ENCODE results near the gene PPP6R1. TPM values are rescaled to one million over a fixed set of nuclear protein-coding genes. Genes with fewer than 3 reads are reported as not detected.

PPP6R1 gene
- total and polyA plus RNA-seq, 2 of the 13 experiments (the other 11 are each of a cell fraction or from before 2014, with no cell fraction given) = 25.8 to 54.0 TPM

- TF ChIP-seq DZIP1 (CRISPR knock-in tag; IDR thresholded peaks at IDR 0.05) (no peak), TFE3 (CRISPR knock-in tag; IDR thresholded peaks at IDR 0.05) (peak; percentile 72), ZNF275 (CRISPR knock-in tag; IDR thresholded peaks at IDR 0.05; ENCODE audit: borderline replicate concordance) (no peak; the same call in 1 of the 2 replicates), ATF6 (CRISPR knock-in tag; conservative IDR thresholded peaks at IDR 0.05) (0 out of 2 replicates have a peak, but pooled peaks have one; percentile 75), ARHGAP35 (CRISPR knock-in tag; IDR thresholded peaks at IDR 0.05; ENCODE audit: borderline replicate concordance) (peak; percentile 43; the same call in 1 of the 2 replicates), ATF3 (CRISPR knock-in tag; IDR thresholded peaks at IDR 0.05) (peak; percentile 99), TEF (CRISPR knock-in tag; IDR thresholded peaks at IDR 0.05) (peak; percentile 58; the same call in 1 of the 2 replicates), MED1 (CRISPR knock-in tag; IDR thresholded peaks at IDR 0.05) (peak; percentile 82), ZSCAN31 (CRISPR knock-in tag; IDR thresholded peaks at IDR 0.05; ENCODE audit: low read depth) (peak; percentile 83), ARNT (IDR thresholded peaks at IDR 0.05) (no peak), HDAC2 (CRISPR knock-in tag; IDR thresholded peaks at IDR 0.05) (peak; percentile 41; the same call in 1 of the 2 replicates), RORA (CRISPR knock-in tag; IDR thresholded peaks at IDR 0.05) (no peak; the same call in 1 of the 2 replicates), PTBP1 (IDR thresholded peaks at IDR 0.05; ENCODE audit: low read depth, low read length, poor library complexity, severe bottlenecking) (peak; percentile 70), IKZF4 (CRISPR knock-in tag; IDR thresholded peaks at IDR 0.05; ENCODE audit: borderline replicate concordance, low read depth, not compliant biosample characterization) (peak; percentile 59), ZNF180 (CRISPR knock-in tag; IDR thresholded peaks at IDR 0.05; ENCODE audit: borderline replicate concordance, low read depth) (no peak), ZNF362 (CRISPR knock-in tag; IDR thresholded peaks at IDR 0.05; ENCODE audit: borderline replicate concordance) (no peak)
These were observed 51.9 kb downstream of the PPP6R1 start (continued) for GRCh38 chr19:55206664-55207500.
